Epithelial cell of esophagus (primary cell): Measurements from ENCODE around the gene AUTS2.

Experiments used
- DNase-seq: peaks from one replicate; pipeline ENCODE4 v3.0.0; 2010; ENCODE audit warnings: low read depth
- H3K4me3 ChIP-seq: 2 replicates; pipeline ENCODE4 v1.5.1; 2011; ENCODE audit warnings: mild to moderate bottlenecking, low read length, control low read depth
- TF ChIP-seq, protein P1 (sequence below): IDR thresholded peaks from 2 replicates; pipeline ENCODE4 v1.5.1; 2011; ENCODE audit warnings: low read depth, mild to moderate bottlenecking, low read length, control low read depth, inconsistent platforms; ENCODE audit not compliant: insufficient read depth; ENCODE audit errors: missing control alignments

Gene AUTS2

DNA sequence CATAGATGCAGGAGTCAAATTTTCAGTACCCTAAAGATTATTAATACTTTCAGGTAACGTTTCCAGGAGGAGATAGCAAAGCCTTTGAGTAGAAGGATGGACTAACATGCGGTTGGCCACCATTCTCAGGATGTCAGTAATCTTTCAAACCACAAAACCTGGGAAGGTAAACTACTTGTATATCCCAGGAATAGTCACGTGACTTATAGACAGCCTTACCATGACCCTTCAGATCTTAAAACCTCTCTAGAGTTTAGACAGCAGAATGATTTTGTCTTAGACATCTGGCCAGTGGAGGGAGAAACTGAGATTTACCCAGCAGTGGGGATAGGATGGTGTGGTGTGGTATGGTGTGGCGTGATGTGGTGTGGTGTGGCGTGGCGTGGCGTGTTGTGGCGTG is 1085.9 kb downstream of the AUTS2 start:
- no peak for DNase-seq
- H3K4me3 ChIP-seq = no peak overlapping the region
- TF ChIP-seq, protein P1, sequence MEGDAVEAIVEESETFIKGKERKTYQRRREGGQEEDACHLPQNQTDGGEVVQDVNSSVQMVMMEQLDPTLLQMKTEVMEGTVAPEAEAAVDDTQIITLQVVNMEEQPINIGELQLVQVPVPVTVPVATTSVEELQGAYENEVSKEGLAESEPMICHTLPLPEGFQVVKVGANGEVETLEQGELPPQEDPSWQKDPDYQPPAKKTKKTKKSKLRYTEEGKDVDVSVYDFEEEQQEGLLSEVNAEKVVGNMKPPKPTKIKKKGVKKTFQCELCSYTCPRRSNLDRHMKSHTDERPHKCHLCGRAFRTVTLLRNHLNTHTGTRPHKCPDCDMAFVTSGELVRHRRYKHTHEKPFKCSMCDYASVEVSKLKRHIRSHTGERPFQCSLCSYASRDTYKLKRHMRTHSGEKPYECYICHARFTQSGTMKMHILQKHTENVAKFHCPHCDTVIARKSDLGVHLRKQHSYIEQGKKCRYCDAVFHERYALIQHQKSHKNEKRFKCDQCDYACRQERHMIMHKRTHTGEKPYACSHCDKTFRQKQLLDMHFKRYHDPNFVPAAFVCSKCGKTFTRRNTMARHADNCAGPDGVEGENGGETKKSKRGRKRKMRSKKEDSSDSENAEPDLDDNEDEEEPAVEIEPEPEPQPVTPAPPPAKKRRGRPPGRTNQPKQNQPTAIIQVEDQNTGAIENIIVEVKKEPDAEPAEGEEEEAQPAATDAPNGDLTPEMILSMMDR = no peak

DNA sequence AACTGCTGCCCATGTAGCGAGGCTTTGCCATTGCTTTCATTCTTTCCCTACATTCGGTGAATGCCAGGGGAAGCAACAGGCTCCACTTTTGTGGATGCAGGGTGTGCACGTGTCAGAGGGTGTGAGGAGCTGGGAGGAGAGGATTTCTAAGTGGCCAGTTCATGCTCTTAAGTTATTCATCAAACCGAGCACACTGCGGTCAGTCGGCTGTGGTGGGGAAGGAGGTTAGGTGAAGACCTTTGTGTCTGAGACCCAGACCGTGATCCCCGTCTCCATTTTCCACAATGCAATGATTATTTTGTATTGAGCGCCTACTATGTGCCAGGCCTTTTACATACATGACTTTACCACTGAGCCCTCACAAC is 1095.0 kb downstream of the AUTS2 start:
- no peak for DNase-seq
- peak overlapping the region; percentile 27 for H3K4me3 ChIP-seq
- TF ChIP-seq, protein P1 = no peak

DNA sequence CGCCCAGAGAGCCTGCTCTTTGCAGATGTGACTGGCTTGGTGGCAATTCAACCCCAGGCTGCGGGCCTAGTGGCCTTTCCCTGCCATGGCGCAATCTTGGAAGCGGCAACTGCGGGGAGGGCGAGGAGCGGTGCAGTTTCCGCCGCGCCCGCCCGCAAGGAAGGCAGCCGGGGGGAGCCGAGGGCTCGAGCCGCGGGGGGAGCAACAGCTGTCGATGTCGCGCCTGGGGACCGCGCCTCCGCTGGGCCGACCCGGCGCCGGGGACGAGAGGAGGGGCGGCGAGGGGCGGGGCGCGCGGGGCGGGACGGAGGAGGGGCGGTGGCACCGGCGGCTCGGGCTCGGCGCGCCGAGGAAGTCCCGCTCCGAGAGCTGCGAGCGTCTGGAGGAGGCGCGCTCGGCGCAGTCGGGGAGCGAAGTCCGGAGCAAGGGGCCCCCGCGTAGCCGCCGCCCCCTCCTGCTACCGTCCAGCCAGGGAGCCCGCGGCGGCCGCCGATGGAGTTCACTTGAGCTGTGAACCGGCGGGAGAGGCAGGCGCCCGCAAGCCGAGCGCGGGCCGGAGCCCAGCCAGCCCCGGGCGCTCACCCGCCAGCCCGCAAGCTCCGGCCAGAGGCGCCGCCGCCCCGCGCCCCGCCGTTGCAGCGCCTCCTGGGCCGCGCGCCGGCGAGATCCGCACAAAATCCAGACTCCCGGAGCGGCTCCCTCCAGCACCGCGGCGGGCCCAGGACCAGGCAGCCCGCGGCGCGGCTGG is 1095.6 kb downstream of the AUTS2 start:
- TF ChIP-seq, protein P1 = no peak
- DNase-seq = peak; percentile 72
- H3K4me3 ChIP-seq = peak overlapping the region; percentile 93

DNA sequence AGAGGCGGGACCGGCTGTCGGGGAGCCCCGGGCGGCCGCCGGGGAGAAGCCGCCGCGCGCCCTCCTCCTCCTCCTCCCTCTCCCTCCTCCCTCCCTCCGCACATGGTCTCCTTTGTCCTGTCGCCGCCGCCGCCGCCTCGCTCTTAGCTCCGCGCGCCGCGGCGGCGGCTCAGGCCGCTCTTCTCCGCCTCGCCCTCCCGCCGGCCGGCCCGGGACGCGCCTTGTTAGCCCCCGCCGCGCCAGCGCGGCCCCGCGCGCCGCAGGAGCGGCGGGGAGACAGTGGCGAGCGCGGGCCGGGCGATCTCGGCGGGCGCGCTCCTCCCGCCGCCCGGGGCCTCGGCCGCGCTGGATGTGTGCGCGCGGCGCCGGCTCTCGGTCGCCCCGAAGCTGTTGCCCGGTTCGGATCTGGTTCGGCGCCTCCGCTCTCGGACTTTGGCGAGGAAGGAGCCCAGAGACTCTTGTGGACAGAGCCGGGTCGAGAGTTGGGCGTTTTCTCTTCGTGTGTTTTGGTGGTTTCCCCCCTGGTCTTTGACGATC is 1096.2 kb downstream of the AUTS2 start:
- peak overlapping the region; percentile 93 for H3K4me3 ChIP-seq
- DNase-seq = peak; percentile 52
- TF ChIP-seq, protein P1 = no peak

DNA sequence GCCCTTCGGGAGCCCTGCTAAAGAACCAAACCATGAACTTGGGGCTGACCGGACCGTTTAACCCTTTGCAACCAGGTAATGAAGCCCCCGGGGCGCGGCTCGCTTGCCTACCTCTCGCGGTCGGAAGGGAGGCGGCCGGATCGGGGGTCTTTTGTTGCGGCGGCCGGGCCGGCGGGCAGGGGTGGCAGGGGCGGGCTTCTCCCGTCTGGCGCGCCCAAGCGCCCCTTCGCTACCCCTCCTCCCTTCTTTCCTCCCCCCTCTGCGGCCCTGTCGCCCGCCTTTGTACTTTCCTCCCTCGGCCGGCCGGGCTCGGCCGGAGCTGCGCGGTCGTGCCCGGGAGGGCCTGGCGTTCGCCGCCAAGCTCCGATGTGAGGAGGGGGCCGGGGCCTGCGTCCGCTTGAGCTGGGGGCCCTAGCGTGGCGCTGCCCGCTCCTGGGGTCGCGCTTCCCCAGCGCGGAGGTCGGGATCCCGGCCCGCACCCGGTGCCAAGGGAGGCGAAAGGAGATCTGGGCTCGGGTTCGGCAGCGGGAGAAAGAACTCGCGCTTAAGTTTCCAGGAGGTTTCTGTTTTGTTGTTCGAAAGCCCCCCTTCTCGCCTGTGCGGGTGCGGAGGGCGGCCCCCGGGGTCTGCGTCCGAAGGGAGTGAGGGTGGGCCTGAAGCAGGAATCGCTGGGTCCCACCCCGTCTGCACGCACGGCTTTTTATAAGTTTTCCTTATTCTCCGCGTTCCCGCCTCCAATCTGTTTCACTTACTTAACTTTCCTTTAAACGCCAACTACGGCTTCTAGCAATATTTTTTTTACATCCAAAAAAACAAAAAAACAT is 1096.9 kb downstream of the AUTS2 start:
- peak; percentile 17 for DNase-seq
- H3K4me3 ChIP-seq = peak overlapping the region; percentile 93
- TF ChIP-seq, protein P1 = no peak

DNA sequence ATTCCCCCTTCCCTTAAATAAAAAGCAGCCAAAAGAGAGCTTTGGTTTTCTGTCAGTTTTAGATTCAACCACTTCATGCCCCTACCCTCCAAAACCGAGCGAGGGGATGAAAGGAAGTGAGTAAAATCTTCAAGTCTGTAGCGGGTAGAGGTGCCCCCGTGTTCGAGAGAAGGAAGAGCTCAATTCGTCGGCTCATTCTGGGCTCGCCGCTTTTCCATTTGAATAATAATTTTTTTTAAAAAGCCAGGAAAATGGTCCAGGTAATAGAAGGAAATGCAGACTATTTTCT is 1097.5 kb downstream of the AUTS2 start:
- TF ChIP-seq, protein P1 = no peak
- DNase-seq = peak; percentile 20
- peak overlapping the region; percentile 93 for H3K4me3 ChIP-seq
